GM21515 (cell line): ENCODE measurements around the gene GNAS-AS1.

Experiments used
- ATAC-seq: cut with Tn5 transposase; IDR thresholded peaks from one replicate; pipeline ENCODE4 v1.9.1; 2021; ENCODE audit not compliant: unreplicated experiment

The GNAS-AS1 gene

DNA sequence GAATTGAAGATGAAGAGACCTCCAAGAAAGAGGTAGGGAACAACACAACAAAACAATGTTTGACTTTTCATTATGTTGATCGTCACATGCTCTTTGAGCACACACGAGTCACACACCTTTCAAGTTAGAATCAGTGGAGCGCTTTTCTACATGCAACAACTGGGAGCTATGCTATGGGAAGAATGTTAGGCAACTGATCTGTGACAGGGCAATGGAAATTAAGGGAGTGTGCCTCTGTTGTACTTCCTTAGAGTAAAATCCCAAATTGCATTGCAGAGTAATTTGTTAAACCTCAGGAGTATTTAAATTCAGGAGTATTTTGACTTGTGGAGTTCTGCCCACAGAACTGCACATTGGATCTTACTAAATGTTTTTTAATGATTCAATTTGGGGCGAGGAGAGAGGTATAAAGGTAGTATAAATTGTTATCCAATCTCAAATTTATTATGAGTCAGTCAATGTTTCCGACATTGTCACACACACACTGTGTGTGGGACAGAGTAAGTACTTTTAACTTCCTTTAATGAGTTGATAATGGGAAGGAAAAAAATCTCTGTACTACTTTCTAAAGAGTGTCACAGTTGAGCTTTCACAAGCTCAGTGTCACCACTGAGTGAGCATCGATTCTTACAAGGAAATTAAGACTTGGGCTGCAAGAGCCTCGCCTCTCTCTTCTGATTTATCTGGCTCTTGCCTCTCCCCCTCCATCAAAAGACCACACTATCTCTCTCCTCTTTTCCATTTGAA lies 12.5 kb upstream of the GNAS-AS1 start:
- ATAC-seq: no peak

DNA sequence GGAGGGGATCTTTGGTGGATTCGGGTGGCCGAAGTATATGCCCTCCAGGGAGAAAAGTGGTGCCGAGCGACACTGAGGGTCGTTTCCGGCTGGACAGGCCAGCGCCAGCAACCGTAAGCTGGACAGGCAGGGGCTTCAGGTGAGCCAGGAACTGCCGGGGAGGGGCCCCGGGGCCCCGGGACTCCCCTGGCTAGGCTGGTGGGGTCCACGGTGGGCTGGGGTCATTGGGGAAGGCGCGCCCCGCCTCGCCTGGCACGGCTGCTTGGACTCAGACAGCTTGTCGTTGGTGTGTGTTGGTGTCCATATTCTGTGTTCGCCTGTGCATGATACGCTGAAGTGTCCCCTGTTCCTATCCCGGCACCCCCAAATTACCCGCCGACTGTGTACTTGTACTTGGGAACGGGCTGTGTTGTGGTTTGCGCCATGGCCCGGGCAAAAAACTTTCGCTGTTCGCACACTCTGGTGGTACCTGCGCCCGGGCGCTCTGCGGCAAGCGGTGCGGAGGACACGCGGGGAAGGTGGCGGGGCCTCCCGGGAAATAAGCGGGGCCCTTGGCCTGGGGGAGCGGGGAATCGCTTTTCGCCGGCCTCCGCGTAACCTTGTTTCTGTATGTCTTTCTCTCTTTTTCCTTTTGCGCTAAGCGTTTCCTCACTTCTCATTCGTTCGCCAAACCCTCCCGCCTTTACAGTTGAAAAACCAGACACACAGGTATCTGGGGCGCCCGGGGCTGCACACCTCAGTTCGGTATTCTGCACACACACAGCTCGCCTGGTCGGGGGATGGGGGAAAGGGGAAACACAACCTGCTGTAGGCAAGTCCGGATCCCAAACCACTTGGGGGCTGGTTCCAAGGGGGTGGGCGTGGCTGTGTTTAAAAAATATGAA lies 5.0 kb upstream of the GNAS-AS1 start:
- no peak for ATAC-seq

DNA sequence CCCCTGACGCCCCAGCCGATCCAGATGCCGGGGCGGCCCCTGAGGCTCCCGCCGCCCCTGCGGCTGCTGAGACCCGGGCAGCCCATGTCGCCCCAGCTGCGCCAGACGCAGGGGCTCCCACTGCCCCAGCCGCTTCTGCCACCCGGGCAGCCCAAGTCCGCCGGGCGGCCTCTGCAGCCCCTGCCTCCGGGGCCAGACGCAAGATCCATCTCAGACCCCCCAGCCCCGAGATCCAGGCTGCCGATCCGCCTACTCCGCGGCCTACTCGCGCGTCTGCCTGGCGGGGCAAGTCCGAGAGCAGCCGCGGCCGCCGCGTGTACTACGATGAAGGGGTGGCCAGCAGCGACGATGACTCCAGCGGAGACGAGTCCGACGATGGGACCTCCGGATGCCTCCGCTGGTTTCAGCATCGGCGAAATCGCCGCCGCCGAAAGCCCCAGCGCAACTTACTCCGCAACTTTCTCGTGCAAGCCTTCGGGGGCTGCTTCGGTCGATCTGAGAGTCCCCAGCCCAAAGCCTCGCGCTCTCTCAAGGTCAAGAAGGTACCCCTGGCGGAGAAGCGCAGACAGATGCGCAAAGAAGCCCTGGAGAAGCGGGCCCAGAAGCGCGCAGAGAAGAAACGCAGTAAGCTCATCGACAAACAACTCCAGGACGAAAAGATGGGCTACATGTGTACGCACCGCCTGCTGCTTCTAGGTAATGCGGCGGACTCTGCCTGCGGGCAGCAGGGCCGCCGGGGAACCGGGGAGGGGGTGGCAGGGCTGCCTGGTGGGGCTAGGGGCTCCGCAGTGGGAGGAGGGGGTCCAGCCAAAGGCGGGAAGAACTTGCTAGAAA lies 4.2 kb upstream of the GNAS-AS1 start:
- ATAC-seq: no peak

DNA sequence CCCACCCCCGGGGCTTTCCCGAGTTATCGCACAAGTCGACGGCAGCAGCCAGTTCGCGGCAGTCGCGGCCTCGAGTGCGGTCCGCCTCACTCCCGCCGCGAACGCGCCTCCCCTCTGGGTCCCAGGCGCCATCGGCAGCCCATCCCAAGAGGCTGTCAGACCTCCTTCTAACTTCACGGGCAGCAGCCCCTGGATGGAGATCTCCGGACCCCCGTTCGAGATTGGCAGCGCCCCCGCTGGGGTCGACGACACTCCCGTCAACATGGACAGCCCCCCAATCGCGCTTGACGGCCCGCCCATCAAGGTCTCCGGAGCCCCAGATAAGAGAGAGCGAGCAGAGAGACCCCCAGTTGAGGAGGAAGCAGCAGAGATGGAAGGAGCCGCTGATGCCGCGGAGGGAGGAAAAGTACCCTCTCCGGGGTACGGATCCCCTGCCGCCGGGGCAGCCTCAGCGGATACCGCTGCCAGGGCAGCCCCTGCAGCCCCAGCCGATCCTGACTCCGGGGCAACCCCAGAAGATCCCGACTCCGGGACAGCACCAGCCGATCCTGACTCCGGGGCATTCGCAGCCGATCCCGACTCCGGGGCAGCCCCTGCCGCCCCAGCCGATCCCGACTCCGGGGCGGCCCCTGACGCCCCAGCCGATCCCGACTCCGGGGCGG lies 3.4 kb upstream of the GNAS-AS1 start:
- no peak for ATAC-seq

DNA sequence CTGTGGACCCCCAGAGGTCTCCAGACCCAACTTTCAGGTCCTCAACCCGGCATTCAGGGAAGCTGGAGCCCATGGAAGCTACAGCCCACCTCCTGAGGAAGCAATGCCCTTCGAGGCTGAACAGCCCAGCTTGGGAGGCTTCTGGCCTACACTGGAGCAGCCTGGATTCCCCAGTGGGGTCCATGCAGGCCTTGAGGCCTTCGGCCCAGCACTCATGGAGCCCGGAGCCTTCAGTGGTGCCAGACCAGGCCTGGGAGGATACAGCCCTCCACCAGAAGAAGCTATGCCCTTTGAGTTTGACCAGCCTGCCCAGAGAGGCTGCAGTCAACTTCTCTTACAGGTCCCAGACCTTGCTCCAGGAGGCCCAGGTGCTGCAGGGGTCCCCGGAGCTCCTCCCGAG lies 2.8 kb upstream of the GNAS-AS1 start:
- no peak for ATAC-seq

DNA sequence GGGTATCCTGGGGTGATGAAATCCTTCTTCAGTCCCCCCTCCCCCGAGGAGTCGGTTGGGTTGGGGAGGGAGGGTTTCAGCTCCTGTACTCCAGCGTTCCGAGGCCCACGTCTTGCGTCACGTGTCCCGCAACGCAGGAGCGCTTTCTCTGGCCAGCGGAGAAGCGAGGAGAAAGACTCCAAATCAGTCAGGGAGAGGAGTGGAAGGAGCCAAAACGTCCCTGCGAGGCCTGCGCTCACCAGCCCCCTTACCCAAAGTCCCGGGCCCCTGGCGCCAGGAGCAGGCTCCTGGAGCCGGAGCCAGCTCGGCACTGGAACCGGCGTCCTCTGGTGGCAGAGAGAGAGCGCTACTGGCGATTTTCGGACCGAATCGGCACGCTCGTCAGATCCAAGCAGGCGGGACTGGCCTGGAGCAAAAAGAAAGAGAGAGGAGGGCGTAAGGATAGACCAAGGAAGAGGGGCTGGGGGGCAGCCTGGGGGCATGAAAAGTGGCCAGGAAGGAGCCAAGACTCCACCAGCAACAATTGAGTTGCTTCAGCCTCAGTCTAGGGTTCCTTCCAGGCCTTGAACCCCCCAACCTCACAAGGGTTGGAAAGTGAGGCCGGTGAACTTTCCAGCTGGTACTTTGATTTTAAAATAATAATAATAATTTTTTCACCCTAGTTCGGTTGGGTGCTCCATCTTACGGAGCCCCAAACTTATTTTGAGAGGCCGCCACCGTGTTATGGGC lies 2.0 kb upstream of the GNAS-AS1 start, which contains the start of gene GNAS:
TSS of gene GNAS (plus strand) at position 174 of the 729 bp plus-strand sequence.
- ATAC-seq: no peak

DNA sequence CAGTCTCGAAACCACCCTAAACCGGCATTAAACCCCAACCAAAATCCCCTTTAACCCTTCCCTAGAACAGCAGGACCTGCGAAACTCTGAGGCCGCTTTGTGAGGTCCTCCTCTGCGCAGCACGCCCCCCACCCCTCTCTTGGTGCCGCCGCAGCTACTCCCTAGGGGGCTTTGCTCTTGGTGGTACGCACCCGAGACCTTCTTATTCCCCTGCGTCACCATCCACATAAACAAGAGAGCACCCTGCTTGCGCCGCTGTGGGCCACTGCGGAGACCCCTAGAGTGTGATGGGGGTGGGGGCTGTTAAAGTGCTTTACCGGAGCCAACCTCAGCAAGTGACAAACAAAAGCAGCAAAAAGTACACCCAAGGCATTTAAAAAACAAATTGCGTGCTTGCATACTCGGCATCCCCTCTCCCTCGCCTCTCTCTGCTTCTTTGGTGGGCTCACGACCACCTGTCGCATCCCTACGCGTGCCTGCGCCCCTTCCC lies 1.3 kb upstream of the GNAS-AS1 start:
- no peak for ATAC-seq

DNA sequence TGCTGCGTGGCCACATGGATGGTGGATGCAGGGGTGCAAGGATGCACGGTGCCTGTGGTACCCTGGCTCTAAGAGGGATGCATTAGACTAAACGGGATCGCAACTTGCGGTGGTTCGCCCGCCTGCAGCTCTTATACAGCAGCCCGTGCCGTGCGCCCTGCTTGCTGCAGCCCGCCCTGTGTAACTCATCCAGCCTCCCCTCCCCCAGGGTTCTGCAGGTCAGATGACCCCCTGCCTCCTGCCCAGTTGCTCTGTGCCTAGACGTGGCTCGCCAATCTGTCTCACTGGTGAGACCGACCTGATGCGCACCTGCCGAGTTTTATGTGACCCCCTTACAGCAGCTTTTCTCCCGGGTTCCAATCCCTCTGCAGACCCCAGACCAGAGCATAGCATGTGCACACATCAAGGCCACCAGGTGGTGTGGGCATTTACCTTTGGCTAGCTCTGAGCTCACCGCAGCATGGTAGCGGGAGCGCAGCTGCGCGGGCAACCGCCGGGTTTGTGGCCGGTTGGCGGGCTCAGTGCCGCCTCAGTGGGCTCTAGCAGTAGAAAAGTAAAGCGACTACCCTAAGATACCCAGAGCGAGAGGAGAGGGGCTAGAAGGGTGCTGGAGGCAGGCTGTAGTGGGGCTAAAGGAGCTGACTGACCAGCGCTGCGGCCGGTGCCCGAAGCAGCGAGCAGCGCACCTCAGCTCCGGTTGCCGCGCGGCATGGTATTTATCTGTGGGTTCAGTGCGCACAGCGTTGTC lies 693 bp upstream of the GNAS-AS1 start:
- no peak for ATAC-seq

DNA sequence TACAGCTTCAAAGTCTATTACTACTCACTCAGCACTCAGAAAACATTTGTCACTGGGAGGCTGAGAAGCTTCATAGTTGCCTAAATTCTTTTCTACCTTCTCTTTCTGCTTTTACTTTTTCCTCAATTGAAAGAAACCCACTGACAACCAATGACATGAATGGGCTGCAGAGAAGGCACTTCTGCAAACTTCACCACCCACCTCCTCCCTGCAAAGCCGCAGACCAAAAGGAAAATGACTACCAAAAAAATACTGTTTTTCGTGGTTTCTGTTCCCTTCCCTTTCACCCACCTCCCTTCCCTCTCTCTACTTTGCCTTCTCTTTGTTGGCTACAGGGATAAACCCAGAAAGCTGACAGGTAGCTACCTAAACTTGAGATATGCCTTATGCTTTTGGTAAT lies 3.2 kb downstream of the GNAS-AS1 start:
- no peak for ATAC-seq

DNA sequence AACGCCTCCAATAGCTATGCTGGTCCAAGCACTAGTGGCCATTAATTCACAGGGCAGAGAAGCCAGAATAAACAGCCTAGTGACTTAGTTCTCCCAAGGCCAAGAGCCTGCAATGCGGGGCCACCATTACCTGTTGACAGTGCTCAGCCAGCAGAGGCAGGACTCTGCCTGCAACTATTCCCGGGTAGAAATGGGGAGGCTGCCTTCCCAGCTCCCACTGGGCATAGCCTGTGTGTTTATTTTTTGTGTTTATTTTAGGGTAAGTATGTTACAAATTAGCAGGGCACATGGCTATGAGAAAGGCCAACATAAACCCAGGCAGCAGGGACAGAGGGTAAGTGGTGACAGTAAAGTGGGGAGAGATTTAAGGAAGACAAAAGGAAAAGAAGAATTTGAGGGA lies 5.0 kb downstream of the GNAS-AS1 start:
- no peak for ATAC-seq

DNA sequence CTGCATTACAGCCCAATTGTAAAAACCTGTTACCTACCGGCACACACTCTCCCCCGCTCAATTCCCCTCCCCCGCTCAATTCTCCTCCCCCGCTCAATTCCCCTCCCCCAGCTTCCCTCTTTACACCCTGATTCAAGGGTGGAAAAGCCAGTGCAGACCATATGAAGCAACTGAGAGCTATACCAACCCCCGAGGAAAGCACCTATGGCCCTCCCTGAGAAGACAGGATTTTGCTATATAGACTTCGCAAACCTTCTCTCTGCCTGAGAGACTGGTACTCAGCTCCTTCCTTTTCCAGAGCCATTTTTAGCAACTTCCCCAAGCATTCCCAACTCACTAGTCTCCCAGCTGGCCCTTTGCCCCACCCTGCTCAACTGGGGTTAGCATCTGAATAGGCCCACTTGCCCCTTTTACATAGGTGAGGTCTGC lies 7.6 kb downstream of the GNAS-AS1 start:
- ATAC-seq: no peak

DNA sequence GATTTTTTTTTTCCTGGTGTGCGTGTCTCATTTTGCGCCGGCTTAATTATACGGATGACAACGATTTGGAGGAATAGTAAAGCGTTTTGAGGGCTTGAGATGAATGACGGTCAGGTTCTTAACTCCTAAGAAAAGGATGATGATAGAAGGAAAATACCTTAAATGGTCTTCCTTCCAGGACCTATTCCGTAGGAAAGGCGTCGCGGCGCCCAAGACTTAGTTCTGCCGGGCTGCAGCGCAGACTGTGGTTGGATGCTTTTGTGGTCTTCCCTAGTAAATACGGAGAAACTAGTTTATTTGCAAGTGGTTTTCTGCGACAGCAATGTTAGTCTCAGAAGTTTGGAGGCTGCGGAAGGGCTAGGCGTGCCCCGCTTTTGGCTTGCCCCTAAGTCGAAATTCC lies 8.4 kb downstream of the GNAS-AS1 start:
- no peak for ATAC-seq

DNA sequence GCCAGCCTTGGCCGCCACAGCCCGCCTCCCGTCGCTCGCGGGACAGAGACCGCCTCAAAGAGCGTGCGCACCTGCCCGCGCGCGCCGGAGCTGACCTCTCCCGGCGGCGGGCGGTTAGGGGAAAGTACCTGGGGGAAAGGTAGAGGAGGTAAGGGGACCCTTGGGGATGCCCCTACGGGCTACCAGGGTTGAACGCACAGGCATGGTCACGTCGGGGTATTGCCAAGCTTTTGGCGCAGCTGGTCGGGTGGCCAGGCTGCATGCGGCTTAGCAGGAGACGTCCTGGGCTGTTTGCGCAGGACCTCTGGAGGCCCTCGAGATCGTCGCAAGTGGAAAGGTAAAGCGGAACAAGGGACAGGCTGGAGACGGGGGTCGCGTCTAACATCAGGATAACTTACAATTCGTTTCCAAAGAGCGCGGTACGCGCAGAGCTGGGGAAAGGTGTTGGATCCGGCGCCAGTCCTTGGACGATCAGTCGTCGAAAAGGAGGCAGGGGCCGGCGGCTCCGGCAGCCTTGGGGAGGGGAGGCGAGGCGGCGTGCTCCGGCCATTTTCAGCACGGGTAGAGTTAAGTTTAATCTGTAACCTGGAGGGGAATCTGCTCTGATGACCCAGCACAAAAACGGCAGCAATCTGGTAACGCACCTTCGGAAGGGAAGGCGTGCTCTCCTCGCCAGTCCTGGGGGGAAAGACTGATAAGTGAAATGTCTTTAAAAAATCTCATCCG lies 9.0 kb downstream of the GNAS-AS1 start:
- no peak for ATAC-seq

DNA sequence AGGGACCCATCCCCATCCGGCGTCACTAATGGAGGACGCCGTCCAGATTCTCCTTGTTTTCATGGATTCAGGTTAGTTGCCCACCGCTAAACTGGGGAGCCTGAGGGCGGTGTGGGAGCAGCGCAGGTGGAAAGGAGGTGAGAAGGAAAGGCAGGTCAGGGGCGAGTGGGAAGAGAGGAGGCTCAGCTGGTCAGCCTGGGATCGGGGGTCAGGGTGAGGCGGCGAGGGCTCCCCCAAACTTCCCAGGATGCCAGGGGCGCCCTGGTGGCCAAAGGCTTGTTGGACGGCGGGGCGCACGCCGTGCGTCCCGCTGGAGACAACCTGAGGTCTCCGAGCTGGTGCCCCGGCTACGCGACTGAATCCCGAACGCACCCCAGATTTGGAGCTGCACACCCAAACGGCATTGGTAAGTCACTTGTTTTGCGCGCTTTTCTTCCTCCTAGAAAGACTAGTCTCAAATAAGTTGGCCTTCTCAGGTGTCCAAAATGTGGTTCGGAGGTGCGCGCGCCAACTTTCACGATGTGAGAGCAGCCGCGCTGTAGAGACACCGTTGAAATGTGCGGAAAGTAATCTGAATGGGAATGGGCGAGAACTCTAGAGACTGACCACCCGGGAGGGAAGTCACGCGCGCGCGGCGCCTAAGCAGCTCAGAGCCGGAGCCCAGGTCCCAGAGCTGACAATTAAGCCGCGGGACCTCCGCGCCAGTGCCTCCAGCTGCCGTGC lies 9.7 kb downstream of the GNAS-AS1 start:
- ATAC-seq: no peak

DNA sequence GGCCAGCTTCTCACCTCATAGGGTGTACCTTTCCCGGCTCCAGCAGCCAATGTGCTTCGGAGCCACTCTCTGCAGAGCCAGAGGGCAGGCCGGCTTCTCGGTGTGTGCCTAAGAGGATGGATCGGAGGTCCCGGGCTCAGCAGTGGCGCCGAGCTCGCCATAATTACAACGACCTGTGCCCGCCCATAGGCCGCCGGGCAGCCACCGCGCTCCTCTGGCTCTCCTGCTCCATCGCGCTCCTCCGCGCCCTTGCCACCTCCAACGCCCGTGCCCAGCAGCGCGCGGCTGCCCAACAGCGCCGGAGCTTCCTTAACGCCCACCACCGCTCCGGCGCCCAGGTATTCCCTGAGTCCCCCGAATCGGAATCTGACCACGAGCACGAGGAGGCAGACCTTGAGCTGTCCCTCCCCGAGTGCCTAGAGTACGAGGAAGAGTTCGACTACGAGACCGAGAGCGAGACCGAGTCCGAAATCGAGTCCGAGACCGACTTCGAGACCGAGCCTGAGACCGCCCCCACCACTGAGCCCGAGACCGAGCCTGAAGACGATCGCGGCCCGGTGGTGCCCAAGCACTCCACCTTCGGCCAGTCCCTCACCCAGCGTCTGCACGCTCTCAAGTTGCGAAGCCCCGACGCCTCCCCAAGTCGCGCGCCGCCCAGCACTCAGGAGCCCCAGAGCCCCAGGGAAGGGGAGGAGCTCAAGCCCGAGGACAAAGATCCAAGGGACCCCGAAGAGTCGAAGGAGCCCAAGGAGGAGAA lies 10.5 kb downstream of the GNAS-AS1 start:
- ATAC-seq: no peak

DNA sequence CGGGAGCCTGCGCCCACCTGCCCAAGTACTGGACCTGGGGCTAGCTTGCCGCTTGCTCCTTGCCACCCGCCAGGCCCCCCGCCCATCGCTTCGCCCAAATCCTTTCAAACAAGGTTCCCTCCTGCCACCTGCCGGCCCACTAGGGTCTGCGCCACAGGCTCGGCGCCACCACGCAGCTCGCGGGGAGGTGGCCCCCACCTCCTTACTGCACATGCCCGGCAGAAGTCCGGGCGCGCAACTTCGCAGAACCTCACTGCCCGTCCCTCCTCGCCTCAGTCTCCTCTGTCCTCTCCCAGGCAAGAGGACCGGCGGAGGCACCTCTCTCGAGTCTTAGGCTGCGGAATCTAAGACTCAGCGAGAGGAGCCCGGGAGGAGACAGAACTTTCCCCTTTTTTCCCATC lies 11.2 kb downstream of the GNAS-AS1 start:
- no peak for ATAC-seq

DNA sequence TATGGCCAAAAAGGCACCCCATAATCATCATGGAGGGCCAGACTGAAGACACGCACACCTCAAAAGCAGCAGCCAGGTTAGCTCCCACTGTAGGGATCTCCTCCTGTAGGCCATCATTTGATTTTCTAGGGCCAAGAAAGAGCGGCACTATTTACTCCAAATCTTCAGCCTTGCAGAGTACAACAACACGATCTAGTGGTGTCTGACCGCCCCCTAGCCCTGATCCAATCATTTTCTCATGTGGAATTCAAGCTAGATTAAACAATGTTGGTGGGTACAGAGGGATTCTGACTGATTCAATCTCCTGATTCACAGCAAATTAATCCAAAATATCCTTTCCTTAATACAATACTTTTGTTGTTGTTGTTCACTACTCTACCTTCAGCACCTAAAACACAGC lies 12.5 kb downstream of the GNAS-AS1 start:
- ATAC-seq: no peak
